Osteoblast (primary cell): ENCODE data around the gene CFAP97D2. TPM values are rescaled to one million over a fixed set of nuclear protein-coding genes. Genes with fewer than 3 reads are reported as not detected.
"Not testable (repeated sequence)": the region's sequence is repeated elsewhere in the genome, so short reads cannot be mapped to it uniquely, and the experiment has no call there.

Source experiments
- DNase-seq: peaks from one replicate; pipeline ENCODE4 v3.0.0; 2011; ENCODE audit warnings: low spot score, mixed read lengths; ENCODE audit not compliant: insufficient read length; ENCODE audit errors: missing footprints
- H2AFZ ChIP-seq: 2 replicates; pipeline ENCODE4 v1.6.0; 2011; ENCODE audit warnings: mild to moderate bottlenecking, low read length
- H3K27ac ChIP-seq: 2 replicates; pipeline ENCODE4 v1.5.1; 2011; ENCODE audit warnings: mild to moderate bottlenecking, low read depth, low read length, moderate library complexity
- H3K27me3 ChIP-seq: 2 replicates; pipeline ENCODE4 v1.6.0; 2012; ENCODE audit warnings: mild to moderate bottlenecking, control low read depth, inconsistent platforms, low read length, moderate library complexity; ENCODE audit not compliant: insufficient read depth
- H3K36me3 ChIP-seq: 2 replicates; pipeline ENCODE4 v1.5.1; 2011; ENCODE audit warnings: mild to moderate bottlenecking, low read length, control low read depth, moderate library complexity; ENCODE audit not compliant: insufficient read depth
- H3K4me1 ChIP-seq: 2 replicates; pipeline ENCODE4 v1.5.1; 2011; ENCODE audit warnings: mild to moderate bottlenecking, low read length, control low read depth, moderate library complexity; ENCODE audit not compliant: insufficient read depth
- H3K4me2 ChIP-seq: 2 replicates; pipeline ENCODE4 v1.6.0; 2011; ENCODE audit warnings: mild to moderate bottlenecking, low read length; ENCODE audit not compliant: insufficient read depth
- H3K4me3 ChIP-seq: fragments of 200-600 bp; sonication (generic); 3 replicates; pipeline ENCODE4 v1.5.1; 2012; ENCODE audit warnings: mild to moderate bottlenecking, low read length, inconsistent platforms; ENCODE audit not compliant: insufficient read depth
- H3K79me2 ChIP-seq: 2 replicates; pipeline ENCODE4 v1.6.0; 2012; ENCODE audit warnings: mild to moderate bottlenecking, low read length, control low read depth, inconsistent platforms; ENCODE audit not compliant: insufficient read depth
- H3K9me3 ChIP-seq: 2 replicates; pipeline ENCODE4 v1.5.1; 2011; ENCODE audit warnings: low read depth, low read length, control low read depth
- H4K20me1 ChIP-seq: 2 replicates; pipeline ENCODE4 v1.6.0; 2012; ENCODE audit warnings: mild to moderate bottlenecking, low read length, control low read depth; ENCODE audit not compliant: insufficient read depth
- total RNA-seq: library from RNA; depleted of rRNA; stranded (reverse); fragments of >200 nt; gene quantifications from 2 replicates; pipeline ENCODE4 v1.2.3, GENCODE V29; 2012
- TF ChIP-seq, protein P1 (sequence below): IDR thresholded peaks from 2 replicates; pipeline ENCODE4 v1.5.1; 2011; ENCODE audit warnings: mild to moderate bottlenecking, low read depth, low read length, moderate library complexity; ENCODE audit errors: extremely low read depth

CFAP97D2 gene
- total RNA-seq, 1 donor = not detected

DNA sequence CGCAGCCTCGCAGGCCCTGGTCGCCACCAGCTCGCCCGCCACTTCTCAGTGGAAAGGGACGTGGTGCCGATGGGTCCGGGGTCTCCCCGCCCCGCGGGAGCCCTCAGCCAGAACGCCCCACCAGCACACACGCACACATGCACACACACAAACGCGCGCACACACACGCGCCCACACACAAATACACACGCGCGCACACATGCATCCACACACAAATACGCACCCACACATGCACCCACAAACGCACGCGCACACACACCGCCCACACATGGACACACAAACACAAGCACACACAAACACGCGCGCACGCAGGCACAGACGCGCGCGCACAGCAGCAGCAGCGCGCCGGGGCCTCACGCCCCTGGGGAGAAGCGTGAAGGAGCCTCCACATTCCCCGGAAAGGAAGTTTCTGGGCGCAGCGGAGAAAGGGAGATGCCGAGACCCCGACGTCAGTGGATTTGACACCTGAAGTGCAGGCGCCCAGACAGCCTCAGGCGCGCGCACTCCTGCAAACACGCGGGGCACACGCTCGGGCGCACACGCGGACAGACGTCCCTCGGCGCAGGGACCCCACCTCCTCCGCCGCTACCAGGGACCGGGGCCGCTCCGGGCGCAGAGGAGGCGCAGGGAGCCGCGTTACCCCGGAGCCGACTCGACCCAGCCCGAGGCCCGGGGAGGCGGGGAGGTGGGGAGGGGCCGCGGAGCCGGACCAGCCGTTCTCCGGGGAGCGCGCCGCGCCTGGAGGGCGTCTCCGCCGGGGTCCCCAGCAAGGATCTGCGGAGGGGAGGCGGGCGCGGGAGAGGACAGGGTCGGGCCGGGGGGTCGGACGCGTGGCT is 47.3 kb upstream of the CFAP97D2 start:
- TF ChIP-seq, protein P1, sequence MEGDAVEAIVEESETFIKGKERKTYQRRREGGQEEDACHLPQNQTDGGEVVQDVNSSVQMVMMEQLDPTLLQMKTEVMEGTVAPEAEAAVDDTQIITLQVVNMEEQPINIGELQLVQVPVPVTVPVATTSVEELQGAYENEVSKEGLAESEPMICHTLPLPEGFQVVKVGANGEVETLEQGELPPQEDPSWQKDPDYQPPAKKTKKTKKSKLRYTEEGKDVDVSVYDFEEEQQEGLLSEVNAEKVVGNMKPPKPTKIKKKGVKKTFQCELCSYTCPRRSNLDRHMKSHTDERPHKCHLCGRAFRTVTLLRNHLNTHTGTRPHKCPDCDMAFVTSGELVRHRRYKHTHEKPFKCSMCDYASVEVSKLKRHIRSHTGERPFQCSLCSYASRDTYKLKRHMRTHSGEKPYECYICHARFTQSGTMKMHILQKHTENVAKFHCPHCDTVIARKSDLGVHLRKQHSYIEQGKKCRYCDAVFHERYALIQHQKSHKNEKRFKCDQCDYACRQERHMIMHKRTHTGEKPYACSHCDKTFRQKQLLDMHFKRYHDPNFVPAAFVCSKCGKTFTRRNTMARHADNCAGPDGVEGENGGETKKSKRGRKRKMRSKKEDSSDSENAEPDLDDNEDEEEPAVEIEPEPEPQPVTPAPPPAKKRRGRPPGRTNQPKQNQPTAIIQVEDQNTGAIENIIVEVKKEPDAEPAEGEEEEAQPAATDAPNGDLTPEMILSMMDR = no peak
- peak overlapping the region; percentile 85 for H3K4me2 ChIP-seq
- peaks cover 5% of the 10 kb centered on the region for H3K36me3 ChIP-seq
- peak overlapping the region; percentile 29 for H2AFZ ChIP-seq
- peak; percentile 95 for DNase-seq
- no peaks in the 10 kb centered on the region for H3K27me3 ChIP-seq
- no peaks in the 10 kb centered on the region for H3K9me3 ChIP-seq
- peaks cover 13% of the 10 kb centered on the region for H4K20me1 ChIP-seq
- H3K4me3 ChIP-seq = peak overlapping the region; percentile 98
- H3K79me2 ChIP-seq = peaks cover 54% of the 10 kb centered on the region
- peaks cover 38% of the 10 kb centered on the region for H3K4me1 ChIP-seq
- peak overlapping the region; percentile 98 for H3K27ac ChIP-seq

DNA sequence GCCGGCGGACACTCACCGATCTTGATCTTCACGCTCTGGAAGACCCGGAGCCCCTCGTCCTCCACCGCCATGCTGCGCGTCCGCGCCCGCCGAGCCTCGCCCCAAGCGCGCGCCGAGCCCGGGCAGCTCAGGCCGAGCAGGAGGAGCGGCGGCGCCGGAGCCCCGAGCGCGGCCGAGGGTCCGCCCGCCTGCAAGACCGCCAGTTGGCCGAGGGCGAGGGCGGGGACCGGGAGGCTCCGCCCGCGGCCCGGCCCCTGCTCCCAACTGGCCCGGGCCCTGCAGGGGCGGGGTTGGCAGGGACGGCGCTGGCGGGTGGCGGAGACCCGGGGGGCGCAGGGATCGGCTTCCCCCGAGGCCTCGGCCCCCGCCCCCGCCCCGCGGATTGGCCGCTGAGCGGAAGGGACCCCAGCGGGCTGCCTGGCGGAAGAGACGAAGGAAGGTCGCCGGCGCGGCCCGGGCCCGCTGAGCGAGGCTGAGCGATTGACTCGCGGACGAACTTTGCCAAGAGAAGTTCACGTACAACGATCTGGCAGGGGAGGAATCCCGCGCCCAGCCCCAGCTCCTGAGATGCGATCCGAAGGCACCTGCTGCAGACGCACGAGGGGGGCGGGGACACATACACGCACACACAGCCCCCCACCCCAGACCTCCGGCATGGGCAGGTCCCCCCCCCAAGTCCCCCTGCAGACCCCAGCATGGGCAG is 46.5 kb upstream of the CFAP97D2 start, which contains the start of gene RASA3:
Gene RASA3, minus strand, starts transcription at position 205 of the 703 bp plus-strand sequence. Its CDS starts 134 bp downstream, at position 71.
- peak; percentile 99 for DNase-seq
- H2AFZ ChIP-seq = peak within 1 kb of the TSS; percentile 29

DNA sequence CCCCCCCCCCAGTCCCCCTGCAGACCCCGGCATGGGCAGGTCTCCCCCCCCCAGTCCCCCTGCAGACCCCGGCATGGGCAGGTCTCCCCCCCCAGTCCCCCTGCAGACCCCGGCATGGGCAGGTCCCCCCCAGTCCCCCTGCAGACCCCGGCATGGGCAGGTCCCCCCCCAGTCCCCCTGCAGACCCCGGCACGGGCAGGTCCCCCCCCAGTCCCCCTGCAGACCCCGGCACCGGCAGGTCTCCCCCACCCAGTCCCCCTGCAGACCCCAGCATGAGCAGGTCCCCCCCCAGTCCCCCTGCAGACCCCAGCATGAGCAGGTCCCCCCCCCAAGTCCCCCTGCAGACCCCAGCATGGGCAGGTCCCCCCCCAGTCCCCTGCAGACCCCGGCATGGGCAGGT is 45.9 kb upstream of the CFAP97D2 start:
- H2AFZ ChIP-seq, H3K27ac ChIP-seq, H3K27me3 ChIP-seq, H3K4me3 ChIP-seq, H3K9me3 ChIP-seq, H4K20me1 ChIP-seq, H3K36me3 ChIP-seq, DNase-seq, H3K4me2 ChIP-seq: not testable (repeated sequence)
- Histone ChIP-seq H3K79me2 (peaks cover 40% of the 10 kb centered on the region), H3K4me1 (peaks cover 30% of the 10 kb centered on the region)

More for the DNA sequence above, 46.5 kb upstream of the CFAP97D2 start, which contains the start of gene RASA3:
- H3K9me3 ChIP-seq = no peaks in the 10 kb centered on the region
- peak within 1 kb of the TSS; percentile 98 for H3K4me3 ChIP-seq
- TF ChIP-seq, protein P1 = no peak
- H3K79me2 ChIP-seq = peaks cover 46% of the 10 kb centered on the region
- peak within 1 kb of the TSS; percentile 98 for H3K27ac ChIP-seq
- H3K36me3 ChIP-seq = peaks cover 5% of the 10 kb centered on the region
- peaks cover 35% of the 10 kb centered on the region for H3K4me1 ChIP-seq
- H3K27me3 ChIP-seq = no peaks in the 10 kb centered on the region
- H4K20me1 ChIP-seq = peaks cover 13% of the 10 kb centered on the region
- H3K4me2 ChIP-seq = peak within 1 kb of the TSS; percentile 85

DNA sequence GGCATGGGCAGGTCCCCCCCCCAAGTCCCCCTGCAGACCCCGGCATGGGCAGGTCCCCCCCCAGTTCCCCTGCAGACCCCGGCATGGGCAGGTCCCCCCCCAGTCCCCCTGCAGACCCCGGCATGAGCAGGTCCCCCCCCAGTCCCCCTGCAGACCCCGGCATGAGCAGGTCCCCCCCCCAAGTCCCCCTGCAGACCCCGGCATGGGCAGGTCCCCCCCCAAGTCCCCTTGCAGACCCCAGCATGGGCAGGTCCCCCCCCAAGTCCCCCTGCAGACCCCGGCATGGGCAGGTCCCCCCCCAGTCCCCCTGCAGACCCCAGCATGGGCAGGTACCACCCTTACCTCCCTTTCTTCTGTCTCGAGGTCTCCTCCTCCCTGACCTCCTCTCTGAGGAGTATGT is 45.5 kb upstream of the CFAP97D2 start:
- H3K9me3 ChIP-seq, H3K36me3 ChIP-seq, H3K4me3 ChIP-seq, DNase-seq, H3K4me2 ChIP-seq, H3K27ac ChIP-seq, H3K27me3 ChIP-seq, H4K20me1 ChIP-seq, H2AFZ ChIP-seq: not testable (repeated sequence)
- Histone ChIP-seq H3K79me2 (peaks cover 36% of the 10 kb centered on the region), H3K4me1 (peaks cover 25% of the 10 kb centered on the region)
